Peyer's patch (tissue), 4 donors: ENCODE data around the gene HSD17B1.

Experiments
- CTCF ChIP-seq, 6 experiments: fragments of 450-650 bp in 4 of 6; fragments of 200-600 bp in 2 of 6; sonication (generic) in 1 of 6; IDR thresholded peaks; one replicate each; pipeline ENCODE4 v1.5.1; 2017 to 2019; ENCODE audit warnings: antibody characterized with exemption in 6 of 6, mild to moderate bottlenecking in 3 of 6, moderate library complexity in 1 of 6
- POLR2A ChIP-seq, 2 donors: fragments of 450-650 bp; IDR thresholded peaks; one replicate each; pipeline ENCODE4 v1.5.1; 2017; ENCODE audit warnings: antibody characterized with exemption in 2 of 2, mild to moderate bottlenecking in 2 of 2, moderate library complexity in 2 of 2

DNA sequence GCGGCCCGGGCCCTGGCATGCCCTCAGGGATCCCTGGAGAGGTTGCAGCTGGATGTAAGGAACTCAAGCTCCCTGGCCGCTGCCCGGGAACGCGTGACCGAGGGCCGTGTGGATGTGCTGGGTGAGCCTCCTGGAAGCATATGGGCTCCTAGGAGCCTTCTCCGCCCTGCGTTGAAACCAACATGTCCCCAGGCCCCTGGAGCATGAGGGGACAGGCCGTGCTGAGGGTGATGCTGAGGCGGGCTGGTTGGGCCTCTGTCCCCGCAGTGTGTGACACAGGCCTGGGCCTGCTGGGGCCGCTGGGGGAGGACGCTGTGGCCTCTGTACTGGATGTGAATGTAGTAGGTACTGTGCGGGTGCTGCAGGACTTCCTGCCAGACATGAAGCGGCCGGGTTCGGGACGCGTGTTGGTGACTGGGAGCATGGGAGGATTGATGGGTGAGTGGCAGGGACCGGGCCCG lies 5.7 kb upstream of the HSD17B1 start:
- no peak for TF ChIP-seq CTCF (IDR thresholded peaks at IDR 0.05)
- TF ChIP-seq POLR2A (IDR thresholded peaks at IDR 0.05), result no peak
